GM13977 (cell line): ENCODE measurements around the gene TMEM187.

Experiments
- DNase-seq: peaks from one replicate; pipeline ENCODE4 v3.0.0; 2012; ENCODE audit warnings: low spot score
- in situ Hi-C: fragments of 300-500 bp; cut with MboI; formaldehyde crosslinking; loops from one replicate; pipeline ENCODE4 v1.12.0; 2022; ENCODE audit warnings: low sequenced_read_pairs, low pct_unique_long_range_greater_than_20kb, mixed read lengths, inconsistent platforms; ENCODE audit not compliant: unreplicated experiment
- TF ChIP-seq, protein P1 (sequence below): IDR thresholded peaks from 2 replicates; pipeline ENCODE4 v1.5.1; 2012; ENCODE audit warnings: mild to moderate bottlenecking, control low read depth; ENCODE audit not compliant: insufficient read depth; ENCODE audit errors: extremely low read depth, missing control alignments

The TMEM187 gene

DNA sequence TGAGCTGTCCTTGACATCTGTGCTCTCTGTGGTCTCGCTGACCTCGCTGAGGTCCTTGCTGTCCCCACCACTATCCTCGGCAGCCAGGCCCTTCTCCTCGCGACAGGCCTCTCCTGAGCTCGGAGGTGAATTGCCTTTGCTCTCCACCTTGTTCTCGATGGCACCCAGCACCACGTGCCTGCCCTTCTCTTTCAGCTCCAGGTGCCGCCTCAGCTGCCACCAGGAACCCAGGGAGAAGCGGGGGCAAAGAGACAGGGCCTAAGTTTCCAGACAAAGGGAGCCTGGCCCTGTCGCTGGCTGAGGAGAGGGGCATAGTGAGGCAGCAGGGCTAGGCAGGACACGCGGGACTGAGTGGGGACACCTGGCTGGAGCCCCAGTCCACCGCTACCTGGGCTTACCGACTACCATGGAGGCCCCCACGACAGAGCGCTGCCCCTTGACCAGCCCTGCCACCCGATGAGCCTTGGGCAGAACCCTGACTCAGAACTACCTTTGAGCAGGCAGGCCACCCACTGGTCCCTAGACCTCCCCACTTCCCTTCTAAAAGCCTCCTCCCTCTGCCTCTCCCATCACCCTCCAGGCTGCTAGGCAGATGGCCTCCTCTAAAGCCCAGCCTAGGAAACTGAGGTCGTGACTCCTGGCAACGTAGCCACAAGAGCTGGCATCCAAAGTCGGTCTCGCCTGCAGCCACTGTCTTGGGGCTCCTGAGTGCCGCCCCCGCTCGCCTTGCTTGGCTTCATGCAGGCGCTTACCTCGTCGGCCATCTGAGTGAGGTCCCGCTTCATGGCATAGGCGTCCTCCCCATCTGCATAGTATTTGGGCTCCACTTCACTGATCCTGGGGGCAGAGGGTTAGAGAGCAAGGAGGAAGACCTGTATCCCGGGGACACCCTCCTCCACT is 42.3 kb upstream of the TMEM187 start:
- TF ChIP-seq, protein P1, sequence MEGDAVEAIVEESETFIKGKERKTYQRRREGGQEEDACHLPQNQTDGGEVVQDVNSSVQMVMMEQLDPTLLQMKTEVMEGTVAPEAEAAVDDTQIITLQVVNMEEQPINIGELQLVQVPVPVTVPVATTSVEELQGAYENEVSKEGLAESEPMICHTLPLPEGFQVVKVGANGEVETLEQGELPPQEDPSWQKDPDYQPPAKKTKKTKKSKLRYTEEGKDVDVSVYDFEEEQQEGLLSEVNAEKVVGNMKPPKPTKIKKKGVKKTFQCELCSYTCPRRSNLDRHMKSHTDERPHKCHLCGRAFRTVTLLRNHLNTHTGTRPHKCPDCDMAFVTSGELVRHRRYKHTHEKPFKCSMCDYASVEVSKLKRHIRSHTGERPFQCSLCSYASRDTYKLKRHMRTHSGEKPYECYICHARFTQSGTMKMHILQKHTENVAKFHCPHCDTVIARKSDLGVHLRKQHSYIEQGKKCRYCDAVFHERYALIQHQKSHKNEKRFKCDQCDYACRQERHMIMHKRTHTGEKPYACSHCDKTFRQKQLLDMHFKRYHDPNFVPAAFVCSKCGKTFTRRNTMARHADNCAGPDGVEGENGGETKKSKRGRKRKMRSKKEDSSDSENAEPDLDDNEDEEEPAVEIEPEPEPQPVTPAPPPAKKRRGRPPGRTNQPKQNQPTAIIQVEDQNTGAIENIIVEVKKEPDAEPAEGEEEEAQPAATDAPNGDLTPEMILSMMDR, result no peak
- in situ Hi-C loops, result loop anchor here (25.0 kb wide), 1 partner anchor 968 kb away; no protein-coding TSS in a partner anchor
- no peak for DNase-seq

DNA sequence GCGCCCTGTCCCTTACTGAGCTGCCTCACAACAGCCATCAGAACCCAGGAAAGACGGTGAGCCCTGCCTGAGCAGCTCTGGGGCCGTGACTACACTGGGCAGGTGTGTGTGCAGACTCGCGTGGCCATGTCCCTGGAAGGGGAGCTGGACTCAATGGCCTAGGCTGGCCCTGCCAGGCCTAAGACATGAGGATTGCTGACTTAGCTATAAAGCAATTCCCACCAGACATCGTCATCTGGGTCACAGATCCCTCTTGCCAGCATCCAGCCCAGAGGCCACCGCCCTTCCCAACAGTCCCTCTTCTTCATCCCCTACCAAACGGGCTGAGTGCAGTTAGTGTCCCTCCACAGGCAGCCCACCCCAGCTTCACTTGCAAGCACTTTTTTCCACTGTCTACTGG is 41.4 kb upstream of the TMEM187 start:
- TF ChIP-seq, protein P1, result no peak
- in situ Hi-C loops, result loop anchor here (25.0 kb wide), 1 partner anchor 969 kb away; no protein-coding TSS in a partner anchor

GRCh38 chrX:153931748-153932147 is 40.8 kb upstream of the TMEM187 start:
- in situ Hi-C loops, result loop anchor here (25.0 kb wide), 1 partner anchor 969 kb away; no protein-coding TSS in a partner anchor
- no peak for DNase-seq
- TF ChIP-seq, protein P1, result no peak

More for the DNA sequence above, 41.4 kb upstream of the TMEM187 start:
- DNase-seq, result no peak

GRCh38 chrX:153932220-153932915 is 40.2 kb upstream of the TMEM187 start:
- no peak for DNase-seq
- in situ Hi-C loops, result loop anchor here (25.0 kb wide), 1 partner anchor 970 kb away; no protein-coding TSS in a partner anchor
- TF ChIP-seq, protein P1, result no peak

DNA sequence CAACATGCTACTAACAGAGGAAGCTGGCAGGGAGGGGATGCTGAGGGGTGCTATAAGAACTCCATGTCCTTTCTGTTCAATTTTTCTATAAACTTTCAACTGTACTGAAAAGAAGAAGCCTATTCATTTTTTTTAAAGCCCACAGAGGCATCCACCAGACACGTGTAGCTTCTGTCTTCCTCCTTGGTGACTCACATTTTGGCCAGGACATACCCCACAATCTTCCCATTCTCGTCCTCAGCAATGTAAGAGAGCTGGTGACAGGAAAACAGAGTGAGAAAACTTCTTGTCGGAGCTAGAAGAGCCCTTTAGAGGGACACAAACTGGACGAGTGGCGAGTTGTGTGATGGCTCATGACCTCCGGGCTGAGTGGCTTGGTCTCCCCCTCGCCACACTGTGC is 38.8 kb upstream of the TMEM187 start:
- TF ChIP-seq, protein P1, result no peak
- in situ Hi-C loops, result loop anchor here (25.0 kb wide), 1 partner anchor 971 kb away; no protein-coding TSS in a partner anchor
- no peak for DNase-seq

- no peak for DNase-seq
- in situ Hi-C loops, result loop anchor here (25.0 kb wide), 1 partner anchor 972 kb away; no protein-coding TSS in a partner anchor
- TF ChIP-seq, protein P1, result no peak
Measured at GRCh38 chrX:153934148-153934761, 38.3 kb upstream of the TMEM187 start.
